ENCODE measurements around the gene BCL2L15. TPM values are rescaled to one million over a fixed set of nuclear protein-coding genes. Genes with fewer than 3 reads are reported as not detected.

BCL2L15 gene
- 100 to 1,000 TPM; 116 to 191 TPM for total RNA-seq

GRCh38 chr1:113887402-113888175, at the start of gene BCL2L15:
BCL2L15 (minus strand) TSS chr1:113887581; CDS start chr1:113887375, 206 bp downstream.
- intact Hi-C loops (cut with DNase I), result no loop called here
- Histone ChIP-seq H3K36me3 (no peaks in the 10 kb centered on the region), H3K9ac (ENCODE audit: low read depth in 2 of 2, low read length in 2 of 2) (peak within 1 kb of the TSS in 1 of 2 donors; percentile 73), H3K9me3 (no peaks in the 10 kb centered on the region), H3K27me3 (no peaks in the 10 kb centered on the region), H3K27ac (peak within 1 kb of the TSS; percentile 81), H3K4me1 (no peaks in the 10 kb centered on the region), H3K4me3 (peak within 1 kb of the TSS; percentile 36)
- TF ChIP-seq CTCF (IDR thresholded peaks at IDR 0.05), result no peak
- DNase-seq, result peak; percentile 62

- DNase-seq, result no peak
- no peak overlapping the region for H3K9ac ChIP-seq (ENCODE audit: low read depth in 2 of 2, low read length in 2 of 2)
- no peaks in the 10 kb centered on the region for H3K9me3 ChIP-seq
- H3K4me3 ChIP-seq, result no peak overlapping the region
- intact Hi-C loops (cut with DNase I), result no loop called here
- no peak for TF ChIP-seq CTCF (IDR thresholded peaks at IDR 0.05)
- H3K4me1 ChIP-seq, result peaks cover 7% of the 10 kb centered on the region
- no peaks in the 10 kb centered on the region for H3K27me3 ChIP-seq
- H3K27ac ChIP-seq, result no peak overlapping the region
- H3K36me3 ChIP-seq, result no peaks in the 10 kb centered on the region
Measured at GRCh38 chr1:113937146-113937545, 49.8 kb upstream of the BCL2L15 start.

GRCh38 chr1:113935970-113936369, 48.6 kb upstream of the BCL2L15 start:
- no peak for TF ChIP-seq CTCF (IDR thresholded peaks at IDR 0.05)
- peaks cover 7% of the 10 kb centered on the region for H3K4me1 ChIP-seq
- intact Hi-C loops (cut with DNase I), result no loop called here

GRCh38 chr1:113935176-113935575, 47.8 kb upstream of the BCL2L15 start:
- Histone ChIP-seq H3K4me1 (peaks cover 7% of the 10 kb centered on the region), H3K9me3 (no peaks in the 10 kb centered on the region), H3K27me3 (no peaks in the 10 kb centered on the region), H3K9ac (ENCODE audit: low read depth in 2 of 2, low read length in 2 of 2) (no peak overlapping the region), H3K36me3 (no peaks in the 10 kb centered on the region), H3K27ac (no peak overlapping the region), H3K4me3 (no peak overlapping the region)
- intact Hi-C loops (cut with DNase I), result no loop called here
- TF ChIP-seq CTCF (IDR thresholded peaks at IDR 0.05), result no peak
- no peak for DNase-seq

More at GRCh38 chr1:113935970-113936369, 48.6 kb upstream of the BCL2L15 start:
- DNase-seq, result no peak
- Histone ChIP-seq H3K36me3 (no peaks in the 10 kb centered on the region), H3K9me3 (no peaks in the 10 kb centered on the region), H3K4me3 (no peak overlapping the region), H3K9ac (ENCODE audit: low read depth in 2 of 2, low read length in 2 of 2) (no peak overlapping the region), H3K27ac (no peak overlapping the region), H3K27me3 (no peaks in the 10 kb centered on the region)

- Histone ChIP-seq H3K27me3 (no peaks in the 10 kb centered on the region), H3K4me3 (no peak overlapping the region), H3K36me3 (no peaks in the 10 kb centered on the region), H3K27ac (no peak overlapping the region), H3K4me1 (peaks cover 7% of the 10 kb centered on the region), H3K9ac (ENCODE audit: low read depth in 2 of 2, low read length in 2 of 2) (no peak overlapping the region), H3K9me3 (no peaks in the 10 kb centered on the region)
- TF ChIP-seq CTCF (IDR thresholded peaks at IDR 0.05), result no peak
- intact Hi-C loops (cut with DNase I), result no loop called here
- no peak for DNase-seq
Measured at GRCh38 chr1:113934511-113935055, 47.2 kb upstream of the BCL2L15 start.

Data from colonic mucosa (tissue), 4 donors.